A673 (cell line): ENCODE results near the gene DLG2. TPM values are rescaled to one million over a fixed set of nuclear protein-coding genes. Genes with fewer than 3 reads are reported as not detected.

Experiments used
- BruUV-seq: library from RNA; stranded (reverse); fragments of 400-500 nt; replicated peaks from 2 replicates; lab custom pipeline; 2021; lab: Mats Ljungman, UMichigan
- CTCF ChIA-PET: fragments of 300-600 bp; sonication (Branson Sonifier 250); formaldehyde crosslinking; loops from one replicate; lab custom pipeline; 2022; ENCODE audit warnings: antibody characterized with exemption; lab: Charles Lee
- POLR2A ChIA-PET: fragments of 300-600 bp; sonication (Branson Sonifier 250); formaldehyde crosslinking; loops from one replicate; lab custom pipeline; 2022; ENCODE audit warnings: antibody characterized with exemption; ENCODE audit not compliant: low non-redundant PET; lab: Charles Lee
- DNase-seq: peaks from one replicate; pipeline ENCODE4 v3.0.0-alpha.2; 2015; ENCODE audit warnings: low spot score
- H3K27ac ChIP-seq: fragments of 200-600 bp; sonication (generic); 2 replicates; pipeline ENCODE4 v1.5.1; 2016; ENCODE audit warnings: mixed run types, low read depth, mild to moderate bottlenecking, mixed read lengths, antibody characterized with exemption, low read length; ENCODE audit not compliant: poor library complexity, severe bottlenecking
- H3K27me3 ChIP-seq: fragments of 200-600 bp; sonication (generic); replicated peaks from 2 replicates; pipeline ENCODE4 v1.6.1; 2017; ENCODE audit warnings: mixed run types, low read depth, mild to moderate bottlenecking, mixed read lengths, antibody characterized with exemption, low read length; ENCODE audit not compliant: insufficient read depth, poor library complexity
- H3K36me3 ChIP-seq: fragments of 200-600 bp; sonication (generic); 2 replicates; pipeline ENCODE4 v1.6.1; 2016; ENCODE audit warnings: mixed run types, mild to moderate bottlenecking, mixed read lengths, antibody characterized with exemption, low read length; ENCODE audit not compliant: insufficient read depth, poor library complexity, severe bottlenecking
- H3K4me1 ChIP-seq: fragments of 200-600 bp; sonication (generic); 2 replicates; pipeline ENCODE4 v1.6.1; 2017; ENCODE audit warnings: mixed run types, mild to moderate bottlenecking, mixed read lengths, antibody characterized with exemption, low read length; ENCODE audit not compliant: insufficient read depth, poor library complexity, severe bottlenecking
- H3K4me3 ChIP-seq: fragments of 200-600 bp; sonication (generic); 2 replicates; pipeline ENCODE4 v1.5.1; 2016; ENCODE audit warnings: low read depth, mixed run types, mild to moderate bottlenecking, mixed read lengths, low read length; ENCODE audit not compliant: poor library complexity, severe bottlenecking
- H3K9me3 ChIP-seq: fragments of 200-600 bp; sonication (generic); 2 replicates; pipeline ENCODE4 v1.6.1; 2016; ENCODE audit warnings: mixed run types, low read depth, mild to moderate bottlenecking, mixed read lengths, antibody characterized with exemption, low read length; ENCODE audit not compliant: poor library complexity, severe bottlenecking
- CTCF ChIP-seq: fragments of 300-800, 200-600 bp; sonication (generic); conservative IDR thresholded peaks from 2 replicates; pipeline ENCODE4 v1.5.1; 2017; ENCODE audit warnings: low read depth, mild to moderate bottlenecking, antibody characterized with exemption, low read length, moderate library complexity, mixed read lengths
- EZH2 ChIP-seq: fragments of 200-600 bp; sonication (generic); IDR thresholded peaks from 2 replicates; pipeline ENCODE4 v1.6.1; 2017; ENCODE audit warnings: borderline replicate concordance, low read depth, mild to moderate bottlenecking, mixed read lengths, antibody characterized with exemption, low read length; ENCODE audit not compliant: poor library complexity, severe bottlenecking
- intact Hi-C: fragments of 100-400 bp; cut with micrococcal nuclease; formaldehyde crosslinking; loops from one replicate; pipeline ENCODE4 v1.10.0; 2022; ENCODE audit not compliant: unreplicated experiment
- total RNA-seq: library from RNA; stranded (reverse); gene quantifications from 2 replicates; pipeline ENCODE4 v1.2.3, GENCODE V29; 2021

The DLG2 gene
- total RNA-seq, 1 experiment from 2014 or later, result 277 TPM

DNA sequence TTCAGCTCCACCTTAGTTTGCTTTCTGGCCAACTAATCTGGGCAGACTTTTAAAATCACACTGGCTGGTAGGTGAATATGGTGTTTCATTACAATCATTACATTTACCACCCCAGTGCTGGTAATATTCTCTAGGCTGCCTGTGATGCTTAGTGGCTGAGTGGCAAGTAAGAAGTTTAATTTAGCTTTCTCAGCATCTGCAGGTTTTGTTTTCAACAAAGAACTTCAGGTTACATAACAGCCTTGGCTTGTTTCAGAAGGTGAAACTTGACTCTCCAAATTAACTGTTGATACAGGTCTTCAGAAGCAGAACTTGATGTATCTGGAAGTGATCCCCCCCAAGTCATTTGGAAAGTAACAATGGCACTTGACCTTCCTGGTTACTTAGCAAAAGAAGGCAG lies 1917.7 kb downstream of the DLG2 start:
- H3K36me3 ChIP-seq, result peaks cover 83% of the 10 kb centered on the region
- peaks cover 43% of the 10 kb centered on the region for H3K4me1 ChIP-seq
- H3K9me3 ChIP-seq, result no peaks in the 10 kb centered on the region
- CTCF ChIA-PET, result no interaction called here
- no peak for TF ChIP-seq CTCF
- TF ChIP-seq EZH2, result no peak
- no peak for DNase-seq
- BruUV-seq, result no TSS peak
- intact Hi-C loops, result no loop called here
- H3K4me3 ChIP-seq, result no peak overlapping the region
- POLR2A ChIA-PET, result no interaction called here
- peak overlapping the region; percentile 64 for H3K27ac ChIP-seq
- H3K27me3 ChIP-seq, result no peaks in the 10 kb centered on the region

- ChIA-PET POLR2A (no interaction called here), CTCF (no interaction called here)
Observed at GRCh38 chr11:83706566-83706965, 1920.6 kb downstream of the DLG2 start.

GRCh38 chr11:83702796-83703195 lies 1924.3 kb downstream of the DLG2 start:
- Histone ChIP-seq H3K27me3 (no peaks in the 10 kb centered on the region), H3K27ac (peak overlapping the region; percentile 21), H3K4me3 (no peak overlapping the region), H3K36me3 (peaks cover 79% of the 10 kb centered on the region), H3K9me3 (no peaks in the 10 kb centered on the region), H3K4me1 (peaks cover 42% of the 10 kb centered on the region)
- ChIA-PET POLR2A (no interaction called here), CTCF (no interaction called here)
- DNase-seq, result peak; percentile 75
- no TSS peak for BruUV-seq
- intact Hi-C loops, result no loop called here
- no peak for TF ChIP-seq CTCF
- TF ChIP-seq EZH2, result no peak

More at GRCh38 chr11:83706566-83706965, 1920.6 kb downstream of the DLG2 start:
- peaks cover 83% of the 10 kb centered on the region for H3K36me3 ChIP-seq
- H3K9me3 ChIP-seq, result no peaks in the 10 kb centered on the region
- intact Hi-C loops, result no loop called here
- no peak for DNase-seq
- peaks cover 52% of the 10 kb centered on the region for H3K4me1 ChIP-seq
- H3K27ac ChIP-seq, result no peak overlapping the region
- TF ChIP-seq CTCF (no peak), EZH2 (no peak)
- no TSS peak for BruUV-seq
- H3K4me3 ChIP-seq, result no peak overlapping the region
- H3K27me3 ChIP-seq, result no peaks in the 10 kb centered on the region
